ENCODE measurements around the gene LIFR. TPM values are rescaled to one million over a fixed set of nuclear protein-coding genes. Genes with fewer than 3 reads are reported as not detected.

LIFR gene
- total RNA-seq, 1 donor from 2014 or later, result 13.8 TPM

GRCh38 chr5:38531518-38531917, 24.9 kb downstream of the LIFR start:
- TF ChIP-seq CTCF (IDR thresholded peaks at IDR 0.05; ENCODE audit: insufficient read depth, low read length, poor library complexity, severe bottlenecking), result no peak
- Histone ChIP-seq H3K27me3 (ENCODE audit: control insufficient read depth, insufficient read depth, low read length) (no peaks in the 10 kb centered on the region), H3K4me3 (ENCODE audit: low read depth, low read length) (no peak overlapping the region), H3K36me3 (ENCODE audit: control insufficient read depth, insufficient read depth, low read length) (no peaks in the 10 kb centered on the region)
- no peak for DNase-seq (ENCODE audit: low read depth)

GRCh38 chr5:38529955-38530646, 26.3 kb downstream of the LIFR start:
- H3K4me3 ChIP-seq (ENCODE audit: low read depth, low read length), result no peak overlapping the region
- no peak for DNase-seq (ENCODE audit: low read depth)
- no peak for TF ChIP-seq CTCF (IDR thresholded peaks at IDR 0.05; ENCODE audit: insufficient read depth, low read length, poor library complexity, severe bottlenecking)

GRCh38 chr5:38528162-38528703, 28.2 kb downstream of the LIFR start:
- H3K36me3 ChIP-seq (ENCODE audit: control insufficient read depth, insufficient read depth, low read length), result no peaks in the 10 kb centered on the region
- no peaks in the 10 kb centered on the region for H3K27me3 ChIP-seq (ENCODE audit: control insufficient read depth, insufficient read depth, low read length)
- no peak for DNase-seq (ENCODE audit: low read depth)
- no peak for TF ChIP-seq CTCF (IDR thresholded peaks at IDR 0.05; ENCODE audit: insufficient read depth, low read length, poor library complexity, severe bottlenecking)
- no peak overlapping the region for H3K4me3 ChIP-seq (ENCODE audit: low read depth, low read length)

More at GRCh38 chr5:38529955-38530646, 26.3 kb downstream of the LIFR start:
- H3K36me3 ChIP-seq (ENCODE audit: control insufficient read depth, insufficient read depth, low read length), result no peaks in the 10 kb centered on the region
- H3K27me3 ChIP-seq (ENCODE audit: control insufficient read depth, insufficient read depth, low read length), result no peaks in the 10 kb centered on the region

GRCh38 chr5:38527475-38527874, 29.0 kb downstream of the LIFR start:
- no peaks in the 10 kb centered on the region for H3K27me3 ChIP-seq (ENCODE audit: control insufficient read depth, insufficient read depth, low read length)
- no peak for DNase-seq (ENCODE audit: low read depth)
- H3K36me3 ChIP-seq (ENCODE audit: control insufficient read depth, insufficient read depth, low read length), result no peaks in the 10 kb centered on the region
- H3K4me3 ChIP-seq (ENCODE audit: low read depth, low read length), result no peak overlapping the region
- TF ChIP-seq CTCF (IDR thresholded peaks at IDR 0.05; ENCODE audit: insufficient read depth, low read length, poor library complexity, severe bottlenecking), result no peak

DNA sequence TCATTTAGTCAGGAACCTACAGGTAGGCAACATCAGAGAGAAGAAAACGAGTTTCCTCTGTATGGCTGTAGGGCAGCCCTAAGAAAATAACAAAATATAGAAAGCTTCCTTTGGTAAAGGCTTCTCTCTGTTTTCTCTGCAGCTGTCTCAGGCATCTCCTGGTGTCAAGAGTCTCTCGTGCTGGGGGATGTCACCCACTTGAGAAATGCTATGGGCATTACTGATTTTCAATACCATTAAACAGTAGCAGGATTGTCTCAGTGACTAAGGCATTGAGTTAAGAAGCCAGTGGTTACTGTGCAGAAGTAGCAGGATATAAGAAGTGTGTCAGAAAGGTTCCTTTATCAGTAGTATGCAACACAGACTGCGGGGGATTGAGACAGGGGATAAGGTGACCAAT, 32.4 kb downstream of the LIFR start:
- no peak for TF ChIP-seq CTCF (IDR thresholded peaks at IDR 0.05; ENCODE audit: insufficient read depth, low read length, poor library complexity, severe bottlenecking)
- no peak for DNase-seq (ENCODE audit: low read depth)
- peaks cover 3% of the 10 kb centered on the region for H3K36me3 ChIP-seq (ENCODE audit: control insufficient read depth, insufficient read depth, low read length)
- no peak overlapping the region for H3K4me3 ChIP-seq (ENCODE audit: low read depth, low read length)
- no peaks in the 10 kb centered on the region for H3K27me3 ChIP-seq (ENCODE audit: control insufficient read depth, insufficient read depth, low read length)

DNA sequence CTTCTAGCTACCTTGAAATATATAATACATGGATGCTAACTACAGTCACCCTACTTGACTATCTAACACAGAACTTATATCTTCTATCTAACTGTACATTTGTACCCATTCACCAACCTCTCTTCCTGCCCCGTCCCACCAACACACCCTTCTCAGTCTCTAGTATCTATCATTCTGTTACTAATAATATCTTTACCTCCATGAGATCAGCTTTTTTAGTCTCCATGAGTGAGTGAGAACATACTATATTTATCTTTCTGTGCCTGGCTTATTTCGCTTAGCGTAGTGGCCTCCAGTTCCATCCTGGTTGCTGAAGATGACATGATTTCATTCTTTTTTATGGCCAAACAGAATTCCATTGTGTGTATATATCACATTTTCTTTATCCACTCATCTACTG, 37.0 kb downstream of the LIFR start:
- Histone ChIP-seq H3K36me3 (ENCODE audit: control insufficient read depth, insufficient read depth, low read length) (peaks cover 3% of the 10 kb centered on the region), H3K4me3 (ENCODE audit: low read depth, low read length) (no peak overlapping the region), H3K27me3 (ENCODE audit: control insufficient read depth, insufficient read depth, low read length) (no peaks in the 10 kb centered on the region)
- no peak for TF ChIP-seq CTCF (IDR thresholded peaks at IDR 0.05; ENCODE audit: insufficient read depth, low read length, poor library complexity, severe bottlenecking)
- DNase-seq (ENCODE audit: low read depth), result no peak

All from kidney epithelial cell (primary cell).